GM23248 (cell line): ENCODE measurements around the gene C1orf21. TPM values are rescaled to one million over a fixed set of nuclear protein-coding genes. Genes with fewer than 3 reads are reported as not detected.

Source experiments
- DNase-seq: peaks from one replicate; pipeline ENCODE4 v3.0.0-alpha.2; 2015
- H2AFZ ChIP-seq: fragments of 200-600 bp; sonication (generic); 2 replicates; pipeline ENCODE4 v1.6.1; 2016; ENCODE audit warnings: antibody characterized with exemption
- H3F3A ChIP-seq: fragments of 200-600 bp; sonication (generic); 2 replicates; pipeline ENCODE4 v1.6.1; 2016; ENCODE audit warnings: mild to moderate bottlenecking, antibody characterized with exemption, mixed run types; ENCODE audit not compliant: insufficient read depth
- H3K27ac ChIP-seq: fragments of 200-600 bp; sonication (generic); 2 replicates; pipeline ENCODE4 v1.5.1; 2016; ENCODE audit warnings: mild to moderate bottlenecking
- H3K27me3 ChIP-seq: fragments of 200-600 bp; sonication (generic); replicated peaks from 2 replicates; pipeline ENCODE4 v1.6.1; 2016; ENCODE audit warnings: mild to moderate bottlenecking; ENCODE audit not compliant: insufficient read depth
- H3K36me3 ChIP-seq: fragments of 200-600 bp; sonication (generic); 2 replicates; pipeline ENCODE4 v1.6.1; 2016; ENCODE audit warnings: low read depth, mild to moderate bottlenecking
- H3K4me1 ChIP-seq: fragments of 200-600 bp; sonication (generic); 2 replicates; pipeline ENCODE4 v1.6.1; 2016; ENCODE audit warnings: mild to moderate bottlenecking; ENCODE audit not compliant: insufficient read depth
- H3K4me2 ChIP-seq: fragments of 200-600 bp; sonication (generic); one replicate; pipeline ENCODE4 v1.6.1; 2016; ENCODE audit warnings: mild to moderate bottlenecking; ENCODE audit not compliant: unreplicated experiment
- H3K4me3 ChIP-seq: fragments of 200-600 bp; sonication (generic); 2 replicates; pipeline ENCODE4 v1.5.1; 2016; ENCODE audit warnings: mild to moderate bottlenecking
- H3K79me2 ChIP-seq: fragments of 200-600 bp; sonication (generic); 2 replicates; pipeline ENCODE4 v1.6.1; 2016; ENCODE audit warnings: mild to moderate bottlenecking; ENCODE audit not compliant: insufficient read depth
- H3K9ac ChIP-seq: fragments of 200-600 bp; sonication (generic); 2 replicates; pipeline ENCODE4 v1.6.1; 2016; ENCODE audit warnings: mild to moderate bottlenecking
- H3K9me2 ChIP-seq: fragments of 200-600 bp; sonication (generic); 2 replicates; pipeline ENCODE4 v1.6.1; 2016; ENCODE audit warnings: mixed run types, mild to moderate bottlenecking, moderate library complexity; ENCODE audit not compliant: insufficient read depth
- H3K9me3 ChIP-seq: fragments of 200-600 bp; sonication (generic); one replicate; pipeline ENCODE4 v1.6.1; 2017; ENCODE audit warnings: low read depth
- H4K20me1 ChIP-seq: fragments of 200-600 bp; sonication (generic); 2 replicates; pipeline ENCODE4 v1.6.0; 2016; ENCODE audit not compliant: insufficient read depth
- EZH2 ChIP-seq: fragments of 200-600 bp; sonication (generic); IDR thresholded peaks from 2 replicates; pipeline ENCODE4 v1.6.1; 2018; ENCODE audit warnings: antibody characterized with exemption, mild to moderate bottlenecking; ENCODE audit not compliant: insufficient read depth, poor library complexity, severe bottlenecking
- EZH2phosphoT487 ChIP-seq: fragments of 200-600 bp; sonication (generic); IDR thresholded peaks from 2 replicates; pipeline ENCODE4 v1.6.1; 2018; ENCODE audit warnings: antibody characterized with exemption, moderate library complexity, mild to moderate bottlenecking, low read depth; ENCODE audit not compliant: insufficient read depth
- WGBS, 2 experiments: methylation state at CpG; one replicate each; pipeline ENCODE4 v1.1.6; 2015 to 2017; ENCODE audit warnings: low lambda C conversion rate in 2 of 2, low coverage in 1 of 2; ENCODE audit errors: missing lambda C conversion rate in 2 of 2; 5-methylcytosine and 5-hydroxymethylcytosine counted together
- in situ Hi-C: fragments of 300-500 bp; cut with MboI; formaldehyde crosslinking; loops from 2 replicates; pipeline ENCODE4 v1.15.0; 2020
- polyA plus RNA-seq: library from polyadenylated mRNA; unstranded; fragments of >200 nt; fragmentation: Nextera tagmentation; extraction: Ambion mirVana; gene quantifications from 2 replicates; pipeline ENCODE4 v1.2.1, GENCODE V29; 2016
- total RNA-seq: library from RNA; depleted of rRNA; stranded (reverse); fragments of >200 nt; shearing (Covaris generic); gene quantifications from 2 replicates; pipeline ENCODE4 v1.2.3, GENCODE V29; 2014

C1orf21 gene
- total and polyA plus RNA-seq, 2 experiments from 2014 or later: 16.7 to 20.0 TPM

GRCh38 chr1:184445997-184446396 is 59.2 kb downstream of the C1orf21 start:
- no peak for DNase-seq
- Histone ChIP-seq H3K27me3 (no peaks in the 10 kb centered on the region), H3K36me3 (no peaks in the 10 kb centered on the region), H4K20me1 (no peaks in the 10 kb centered on the region), H3K4me2 (no peak overlapping the region), H3K9me2 (no peaks in the 10 kb centered on the region), H3K4me1 (no peaks in the 10 kb centered on the region), H3K9ac (no peak overlapping the region), H3F3A (no peaks in the 10 kb centered on the region), H2AFZ (no peak overlapping the region), H3K4me3 (no peak overlapping the region), H3K9me3 (no peaks in the 10 kb centered on the region), H3K27ac (no peak overlapping the region), H3K79me2 (no peaks in the 10 kb centered on the region)
- in situ Hi-C loops: no loop called here
- WGBS, 2 experiments: 97 to 98% methylated on average over 4 of the region's 4 CpGs
- TF ChIP-seq EZH2phosphoT487 (no peak), EZH2 (no peak)

- H3K4me3 ChIP-seq: no peak overlapping the region
- in situ Hi-C loops: no loop called here
- H3K9me2 ChIP-seq: no peaks in the 10 kb centered on the region
- H3K36me3 ChIP-seq: no peaks in the 10 kb centered on the region
- no peaks in the 10 kb centered on the region for H4K20me1 ChIP-seq
- no peaks in the 10 kb centered on the region for H3K79me2 ChIP-seq
- no peak overlapping the region for H3K27ac ChIP-seq
- H2AFZ ChIP-seq: no peak overlapping the region
- no peak for TF ChIP-seq EZH2phosphoT487
- no peak for TF ChIP-seq EZH2
- no peak for DNase-seq
- no peaks in the 10 kb centered on the region for H3K27me3 ChIP-seq
- no peaks in the 10 kb centered on the region for H3K4me1 ChIP-seq
- no peak overlapping the region for H3K9ac ChIP-seq
- WGBS, 2 experiments: 97 to 98% methylated on average over 6 of the region's 6 CpGs
- H3K9me3 ChIP-seq: no peaks in the 10 kb centered on the region
- H3K4me2 ChIP-seq: no peak overlapping the region
- H3F3A ChIP-seq: no peaks in the 10 kb centered on the region
These were observed 60.9 kb downstream of the C1orf21 start for GRCh38 chr1:184447651-184448185.

- no peaks in the 10 kb centered on the region for H4K20me1 ChIP-seq
- no peaks in the 10 kb centered on the region for H3K79me2 ChIP-seq
- no peak overlapping the region for H3K27ac ChIP-seq
- H3K9ac ChIP-seq: no peak overlapping the region
- no peak overlapping the region for H2AFZ ChIP-seq
- no peaks in the 10 kb centered on the region for H3F3A ChIP-seq
- H3K4me2 ChIP-seq: no peak overlapping the region
- TF ChIP-seq EZH2phosphoT487 (no peak), EZH2 (no peak)
- no peaks in the 10 kb centered on the region for H3K9me3 ChIP-seq
- in situ Hi-C loops: no loop called here
- no peak overlapping the region for H3K4me3 ChIP-seq
- no peaks in the 10 kb centered on the region for H3K4me1 ChIP-seq
- 99 to 100% methylated on average over 4 of the region's 4 CpGs for WGBS, 2 experiments
- no peak for DNase-seq
- no peaks in the 10 kb centered on the region for H3K36me3 ChIP-seq
- no peaks in the 10 kb centered on the region for H3K9me2 ChIP-seq
- H3K27me3 ChIP-seq: no peaks in the 10 kb centered on the region
These were observed 63.1 kb downstream of the C1orf21 start for GRCh38 chr1:184449916-184450315.

- H3K79me2 ChIP-seq: 0 out of 2 replicates have a peak, but pooled peaks cover 6% of the 10 kb centered on the region
- H3K27me3 ChIP-seq: no peaks in the 10 kb centered on the region
- no peaks in the 10 kb centered on the region for H3K36me3 ChIP-seq
- no peaks in the 10 kb centered on the region for H3K9me3 ChIP-seq
- 100% methylated on average over 1 of the region's 1 CpG for WGBS, 2 experiments
- no peak overlapping the region for H2AFZ ChIP-seq
- H3K9ac ChIP-seq: no peak overlapping the region
- TF ChIP-seq EZH2phosphoT487: no peak
- TF ChIP-seq EZH2: no peak
- DNase-seq: no peak
- no peaks in the 10 kb centered on the region for H3F3A ChIP-seq
- no peak overlapping the region for H3K4me3 ChIP-seq
- in situ Hi-C loops: no loop called here
- H3K27ac ChIP-seq: no peak overlapping the region
- no peaks in the 10 kb centered on the region for H3K4me1 ChIP-seq
- H3K4me2 ChIP-seq: no peak overlapping the region
- H3K9me2 ChIP-seq: no peaks in the 10 kb centered on the region
- no peaks in the 10 kb centered on the region for H4K20me1 ChIP-seq
These were observed 69.0 kb downstream of the C1orf21 start for GRCh38 chr1:184455786-184456185.

GRCh38 chr1:184456189-184456588 is 69.4 kb downstream of the C1orf21 start:
- TF ChIP-seq EZH2 (no peak), EZH2phosphoT487 (no peak)

More at GRCh38 chr1:184456189-184456588, 69.4 kb downstream of the C1orf21 start:
- in situ Hi-C loops: no loop called here
- no peaks in the 10 kb centered on the region for H3K9me2 ChIP-seq
- no peak overlapping the region for H3K27ac ChIP-seq
- no peaks in the 10 kb centered on the region for H3K27me3 ChIP-seq
- no peaks in the 10 kb centered on the region for H3K36me3 ChIP-seq
- H3K79me2 ChIP-seq: 0 out of 2 replicates have a peak, but pooled peaks cover 6% of the 10 kb centered on the region
- no peaks in the 10 kb centered on the region for H4K20me1 ChIP-seq
- no peaks in the 10 kb centered on the region for H3K4me1 ChIP-seq
- no peak for DNase-seq
- H3K4me2 ChIP-seq: no peak overlapping the region
- H3F3A ChIP-seq: no peaks in the 10 kb centered on the region
- no peak overlapping the region for H3K9ac ChIP-seq
- 80 to 82% methylated on average over 3 of the region's 3 CpGs for WGBS, 2 experiments
- H2AFZ ChIP-seq: no peak overlapping the region
- no peaks in the 10 kb centered on the region for H3K9me3 ChIP-seq
- H3K4me3 ChIP-seq: no peak overlapping the region
